ENCODE measurements around the gene MBD2.

GRCh38 chr18:54150226-54150625, 74.2 kb downstream of the MBD2 start:
- TF ChIP-seq POLR2A (IDR thresholded peaks at IDR 0.05): no peak
- no peak for TF ChIP-seq CTCF (IDR thresholded peaks at IDR 0.05 in 4 of 5, conservative IDR thresholded peaks at IDR 0.05 in 1 of 5)
